AG20443 (cell line): ENCODE results near the gene GGT1.
"Not testable (repeated sequence)": the region's sequence is repeated elsewhere in the genome, so short reads cannot be mapped to it uniquely, and the experiment has no call there.

Experiments used
- DNase-seq: peaks from one replicate; pipeline ENCODE4 v3.0.0; 2012; ENCODE audit warnings: low spot score, mixed read lengths

GGT1 gene

GRCh38 chr22:24584166-24584790 lies 18.7 kb upstream of the GGT1 start:
- no peak for DNase-seq

GRCh38 chr22:24584871-24585411 lies 18.1 kb upstream of the GGT1 start:
- no peak for DNase-seq

GRCh38 chr22:24585461-24585860 lies 17.5 kb upstream of the GGT1 start:
- no peak for DNase-seq

- DNase-seq, result no peak
Observed at GRCh38 chr22:24585927-24586546, 17.0 kb upstream of the GGT1 start.

- DNase-seq, result no peak
Observed at GRCh38 chr22:24587251-24587650, 15.7 kb upstream of the GGT1 start.

GRCh38 chr22:24587948-24588347 lies 15.0 kb upstream of the GGT1 start:
- DNase-seq, result no peak

GRCh38 chr22:24588381-24588756 lies 14.6 kb upstream of the GGT1 start:
- DNase-seq, result no peak

GRCh38 chr22:24588757-24589481 lies 14.1 kb upstream of the GGT1 start:
- DNase-seq, result no peak

GRCh38 chr22:24589518-24590030 lies 13.4 kb upstream of the GGT1 start:
- DNase-seq, result no peak

- DNase-seq, result no peak
Observed at GRCh38 chr22:24590596-24591173, 12.3 kb upstream of the GGT1 start.

GRCh38 chr22:24591286-24591830 lies 11.6 kb upstream of the GGT1 start:
- DNase-seq, result no peak

- DNase-seq, result peak; percentile 47
Observed at GRCh38 chr22:24592058-24592850, 10.7 kb upstream of the GGT1 start.

- peak; percentile 98 for DNase-seq
Observed at GRCh38 chr22:24592851-24593558, 10.0 kb upstream of the GGT1 start, which contains the start of gene LRRC75B. LRRC75B (minus strand) TSS chr22:24593073; CDS start chr22:24593039, 34 bp downstream.

GRCh38 chr22:24593559-24593835 lies 9.5 kb upstream of the GGT1 start:
- DNase-seq, result not testable (repeated sequence)

GRCh38 chr22:24593836-24594568 lies 9.0 kb upstream of the GGT1 start:
- no peak for DNase-seq

- DNase-seq, result no peak
Observed at GRCh38 chr22:24594569-24595120, 8.3 kb upstream of the GGT1 start.

GRCh38 chr22:24595228-24595627 lies 7.8 kb upstream of the GGT1 start:
- DNase-seq, result no peak

GRCh38 chr22:24595863-24596262 lies 7.1 kb upstream of the GGT1 start:
- no peak for DNase-seq

- DNase-seq, result not testable (repeated sequence)
Observed at GRCh38 chr22:24597076-24597475, 5.9 kb upstream of the GGT1 start.

GRCh38 chr22:24599514-24599913 lies 3.5 kb upstream of the GGT1 start:
- no peak for DNase-seq
